ENCODE measurements around the gene CREBBP.

CREBBP gene

GRCh38 chr16:3762107-3762750 lies 118.3 kb downstream of the CREBBP start:
- DNase-seq (ENCODE audit: low read depth in 2 of 2), result no peak
- H3K4me3 ChIP-seq (replicated peaks in 1 of 2; ENCODE audit: low read depth in 2 of 2, low read length in 2 of 2), result no peak overlapping the region
- TF ChIP-seq, protein P1, sequence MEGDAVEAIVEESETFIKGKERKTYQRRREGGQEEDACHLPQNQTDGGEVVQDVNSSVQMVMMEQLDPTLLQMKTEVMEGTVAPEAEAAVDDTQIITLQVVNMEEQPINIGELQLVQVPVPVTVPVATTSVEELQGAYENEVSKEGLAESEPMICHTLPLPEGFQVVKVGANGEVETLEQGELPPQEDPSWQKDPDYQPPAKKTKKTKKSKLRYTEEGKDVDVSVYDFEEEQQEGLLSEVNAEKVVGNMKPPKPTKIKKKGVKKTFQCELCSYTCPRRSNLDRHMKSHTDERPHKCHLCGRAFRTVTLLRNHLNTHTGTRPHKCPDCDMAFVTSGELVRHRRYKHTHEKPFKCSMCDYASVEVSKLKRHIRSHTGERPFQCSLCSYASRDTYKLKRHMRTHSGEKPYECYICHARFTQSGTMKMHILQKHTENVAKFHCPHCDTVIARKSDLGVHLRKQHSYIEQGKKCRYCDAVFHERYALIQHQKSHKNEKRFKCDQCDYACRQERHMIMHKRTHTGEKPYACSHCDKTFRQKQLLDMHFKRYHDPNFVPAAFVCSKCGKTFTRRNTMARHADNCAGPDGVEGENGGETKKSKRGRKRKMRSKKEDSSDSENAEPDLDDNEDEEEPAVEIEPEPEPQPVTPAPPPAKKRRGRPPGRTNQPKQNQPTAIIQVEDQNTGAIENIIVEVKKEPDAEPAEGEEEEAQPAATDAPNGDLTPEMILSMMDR (IDR thresholded peaks at IDR 0.05; ENCODE audit: low read depth, low read length), result no peak

DNA sequence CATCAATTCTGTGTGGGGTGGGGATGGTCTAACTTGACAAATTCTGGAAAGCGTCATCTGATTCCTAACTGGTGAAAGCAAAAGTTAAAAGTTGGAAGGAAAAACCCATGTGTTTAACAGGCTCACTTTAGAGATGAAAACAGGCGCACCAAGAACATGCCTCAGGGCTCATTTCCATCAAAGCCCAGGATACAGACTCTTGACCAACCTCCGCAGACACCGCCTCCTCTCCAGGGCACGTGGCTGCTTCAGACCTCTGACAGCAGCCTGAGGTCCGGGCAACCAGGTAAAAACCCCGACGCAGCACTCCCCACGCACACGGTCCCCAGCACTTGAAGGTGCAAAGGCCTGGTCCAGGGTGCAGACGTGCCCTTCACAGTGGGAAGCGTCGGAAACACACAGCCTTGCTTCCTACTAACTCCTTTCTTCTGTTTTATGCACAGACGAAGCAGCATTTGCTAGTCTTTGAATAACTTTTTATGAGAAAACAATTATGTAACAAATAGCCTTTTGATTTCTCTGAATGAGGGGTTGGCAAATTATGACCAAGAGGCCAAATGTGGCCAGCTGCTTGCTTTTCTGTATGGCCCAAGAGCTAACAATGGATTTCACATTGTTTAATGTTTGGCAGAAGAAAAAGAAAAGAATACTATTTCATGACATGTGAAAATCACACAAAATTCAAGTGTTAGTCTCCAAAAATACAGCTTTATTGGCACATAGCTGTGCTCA lies 119.0 kb downstream of the CREBBP start:
- TF ChIP-seq, protein P1 (IDR thresholded peaks at IDR 0.05; ENCODE audit: low read depth, low read length), result no peak
- no peak overlapping the region for H3K4me3 ChIP-seq (replicated peaks in 1 of 2; ENCODE audit: low read depth in 2 of 2, low read length in 2 of 2)
- DNase-seq (ENCODE audit: low read depth in 2 of 2), result no peak

DNA sequence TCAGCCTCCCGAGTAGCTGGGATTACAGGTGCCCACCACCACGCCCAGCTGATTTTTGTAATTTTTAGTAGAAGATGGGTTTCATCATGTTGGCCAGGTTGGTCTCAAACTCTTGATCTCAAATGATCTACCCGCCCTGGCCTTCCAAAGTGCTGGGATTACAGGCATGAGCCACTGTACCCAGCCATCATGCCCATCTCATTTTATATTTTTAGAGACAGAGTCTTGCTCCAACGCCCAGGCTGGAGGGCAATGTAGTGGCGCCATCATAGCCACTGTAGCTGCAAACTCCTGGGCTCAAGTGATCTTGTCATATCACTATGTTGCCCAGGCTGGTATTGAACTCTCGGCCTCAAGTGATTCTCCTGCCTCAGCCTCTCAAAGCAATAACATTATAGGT lies 120.0 kb downstream of the CREBBP start:
- H3K4me3 ChIP-seq (replicated peaks in 1 of 2; ENCODE audit: low read depth in 2 of 2, low read length in 2 of 2), result no peak overlapping the region
- TF ChIP-seq, protein P1 (IDR thresholded peaks at IDR 0.05; ENCODE audit: low read depth, low read length), result no peak
- DNase-seq (ENCODE audit: low read depth in 2 of 2), result no peak

DNA sequence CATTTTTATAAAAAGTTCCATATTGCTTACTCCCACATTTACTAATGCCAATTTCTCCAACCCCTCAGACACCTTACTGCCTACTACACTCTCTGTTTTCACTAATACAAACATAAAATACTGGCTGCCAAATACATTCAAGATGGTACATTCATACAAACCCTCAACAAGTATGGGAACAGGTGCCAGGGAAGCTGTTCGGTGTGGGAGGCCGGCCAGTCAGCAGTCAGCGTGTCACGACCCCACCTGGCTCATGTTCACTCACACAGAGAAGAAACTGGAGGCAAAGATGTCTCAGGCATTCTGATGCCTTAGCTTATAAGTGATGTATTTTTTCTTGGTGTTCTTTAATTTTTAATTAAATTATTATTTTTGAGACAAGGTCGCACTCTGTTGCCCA lies 120.8 kb downstream of the CREBBP start:
- no peak overlapping the region for H3K4me3 ChIP-seq (replicated peaks in 1 of 2; ENCODE audit: low read depth in 2 of 2, low read length in 2 of 2)
- DNase-seq (ENCODE audit: low read depth in 2 of 2), result no peak
- TF ChIP-seq, protein P1 (IDR thresholded peaks at IDR 0.05; ENCODE audit: low read depth, low read length), result no peak

- TF ChIP-seq, protein P1 (IDR thresholded peaks at IDR 0.05; ENCODE audit: low read depth, low read length), result no peak
- no peak for DNase-seq (ENCODE audit: low read depth in 2 of 2)
- H3K4me3 ChIP-seq (replicated peaks in 1 of 2; ENCODE audit: low read depth in 2 of 2, low read length in 2 of 2), result no peak overlapping the region
Measured at GRCh38 chr16:3756113-3756512, 124.4 kb downstream of the CREBBP start.

DNA sequence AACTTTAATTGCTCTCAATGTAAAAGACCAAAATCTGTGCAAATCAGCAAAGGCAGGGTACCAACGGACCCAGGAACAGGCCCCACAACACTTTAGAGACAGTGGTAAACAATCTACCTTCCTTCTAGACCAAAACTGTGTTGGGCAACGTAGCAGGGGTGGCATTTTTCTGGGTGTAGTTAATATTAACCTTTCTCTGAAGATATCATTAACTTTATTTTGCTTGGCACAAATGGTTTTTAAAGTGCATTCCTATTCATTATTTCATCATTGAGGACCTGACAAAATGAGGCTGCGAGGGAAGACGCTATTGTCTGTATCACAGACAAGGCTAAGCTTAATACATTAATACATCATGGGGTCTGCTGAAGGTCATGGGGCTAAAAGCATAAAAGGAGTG lies 125.3 kb downstream of the CREBBP start:
- H3K4me3 ChIP-seq (replicated peaks in 1 of 2; ENCODE audit: low read depth in 2 of 2, low read length in 2 of 2), result no peak overlapping the region
- TF ChIP-seq, protein P1 (IDR thresholded peaks at IDR 0.05; ENCODE audit: low read depth, low read length), result no peak
- no peak for DNase-seq (ENCODE audit: low read depth in 2 of 2)

All from cardiac fibroblast (primary cell).